GM18909 (cell line): ENCODE data around the gene CERCAM.
"Not testable (repeated sequence)": the region's sequence is repeated elsewhere in the genome, so short reads cannot be mapped to it uniquely, and the experiment has no call there.

Experiments used
- ATAC-seq: cut with Tn5 transposase; IDR thresholded peaks from one replicate; pipeline ENCODE4 v1.9.1; 2021; ENCODE audit warnings: mild to moderate bottlenecking; ENCODE audit not compliant: unreplicated experiment, poor library complexity

CERCAM gene

DNA sequence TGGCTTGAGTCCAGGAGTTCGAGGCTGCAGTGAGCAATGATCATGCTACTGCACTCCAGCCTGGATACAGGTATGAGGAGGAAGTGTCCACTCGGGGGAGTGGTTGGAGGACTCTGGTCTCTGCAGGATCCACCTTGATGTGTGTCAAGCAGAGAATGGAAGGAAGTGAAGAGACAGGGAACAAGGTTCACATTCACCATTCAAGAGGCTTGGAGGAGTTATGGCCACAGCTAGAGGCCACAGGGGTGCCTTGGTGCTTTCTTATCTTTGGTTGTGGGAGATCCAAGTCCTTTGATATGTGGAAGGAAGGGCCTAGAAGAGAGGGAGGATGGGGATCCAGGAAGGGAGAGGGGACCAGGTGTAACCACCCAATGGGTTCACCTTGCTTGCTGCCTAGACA lies 5.4 kb upstream of the CERCAM start:
- ATAC-seq: no peak

- ATAC-seq: no peak
These were observed 4.6 kb upstream of the CERCAM start for GRCh38 chr9:128416014-128416413.

GRCh38 chr9:128416432-128417019 lies 4.1 kb upstream of the CERCAM start:
- ATAC-seq: no peak

GRCh38 chr9:128419061-128419925 lies 1.4 kb upstream of the CERCAM start:
- ATAC-seq: no peak

GRCh38 chr9:128420060-128420650 lies 502 bp upstream of the CERCAM start:
- peak; percentile 68 for ATAC-seq

- no peak for ATAC-seq
These were observed 882 bp downstream of the CERCAM start for GRCh38 chr9:128421482-128421996.

- ATAC-seq: not testable (repeated sequence)
These were observed 1.5 kb downstream of the CERCAM start for GRCh38 chr9:128422022-128422782.

DNA sequence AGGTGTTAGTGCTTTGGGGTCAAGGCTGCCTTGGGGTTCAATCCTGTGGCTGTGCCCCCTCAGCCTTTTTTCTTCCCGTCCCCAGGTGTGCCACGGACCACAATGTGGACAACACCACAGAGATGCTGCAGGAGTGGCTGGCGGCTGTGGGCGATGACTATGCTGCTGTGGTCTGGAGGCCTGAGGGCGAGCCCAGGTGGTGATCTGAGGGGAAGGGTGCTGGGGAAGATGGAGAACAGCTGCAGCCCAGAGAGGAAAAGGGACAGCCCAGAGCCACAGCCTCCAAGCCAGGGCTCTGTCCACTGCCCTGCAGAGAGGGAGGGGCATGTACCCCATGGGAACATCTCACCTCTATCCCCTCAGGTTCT lies 2.1 kb downstream of the CERCAM start:
- no peak for ATAC-seq

- ATAC-seq: not testable (repeated sequence)
These were observed 2.7 kb downstream of the CERCAM start for GRCh38 chr9:128423356-128423755.

- no peak for ATAC-seq
These were observed 3.7 kb downstream of the CERCAM start for GRCh38 chr9:128424268-128424780.

DNA sequence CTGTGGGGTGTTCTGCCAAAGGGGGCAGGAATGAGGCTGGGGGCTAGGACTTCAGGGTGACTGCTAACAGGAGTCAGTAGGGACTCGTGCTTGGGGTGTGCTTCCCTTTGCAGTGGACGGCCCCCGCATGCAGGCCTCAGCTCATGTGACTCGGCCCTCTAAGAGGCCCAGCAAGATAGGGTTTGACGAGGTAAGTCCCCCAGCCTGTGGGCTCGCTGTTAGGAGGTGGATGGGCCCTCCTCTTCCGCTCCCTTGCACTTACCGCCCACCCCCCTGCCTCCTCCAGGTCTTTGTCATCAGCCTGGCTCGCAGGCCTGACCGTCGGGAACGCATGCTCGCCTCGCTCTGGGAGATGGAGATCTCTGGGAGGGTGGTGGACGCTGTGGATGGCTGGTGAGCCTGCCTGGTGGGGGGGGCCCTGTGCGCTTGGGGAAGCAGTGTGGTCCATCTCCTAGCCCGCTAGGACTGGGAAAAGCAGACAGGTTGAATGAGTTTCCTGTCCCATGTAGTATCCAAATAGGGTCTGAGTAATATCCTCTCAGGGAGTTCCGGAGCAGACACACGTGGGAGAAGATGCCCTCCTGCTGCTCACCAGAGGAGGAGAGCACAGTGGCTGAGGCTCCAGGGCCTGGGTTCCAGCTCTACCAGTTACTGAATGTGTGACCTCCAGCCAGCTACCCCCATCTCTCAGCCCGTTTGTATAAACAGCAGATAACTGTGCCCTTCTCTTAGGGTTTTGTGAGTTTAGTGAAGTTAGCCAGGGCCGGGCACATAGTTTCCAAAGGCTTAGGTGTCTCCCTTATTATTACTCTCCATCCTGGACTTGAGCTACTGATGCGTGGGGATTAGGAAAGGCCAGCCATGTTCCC lies 8.2 kb downstream of the CERCAM start:
- no peak for ATAC-seq

- ATAC-seq: no peak
These were observed 8.9 kb downstream of the CERCAM start for GRCh38 chr9:128429513-128430086.

- ATAC-seq: no peak
These were observed 10.6 kb downstream of the CERCAM start for GRCh38 chr9:128431207-128431606.

GRCh38 chr9:128434340-128434739 lies 13.7 kb downstream of the CERCAM start:
- ATAC-seq: no peak

GRCh38 chr9:128435611-128436010 lies 15.0 kb downstream of the CERCAM start:
- ATAC-seq: no peak

- ATAC-seq: peak; percentile 67
These were observed 17.9 kb downstream of the CERCAM start for GRCh38 chr9:128438343-128439109.

DNA sequence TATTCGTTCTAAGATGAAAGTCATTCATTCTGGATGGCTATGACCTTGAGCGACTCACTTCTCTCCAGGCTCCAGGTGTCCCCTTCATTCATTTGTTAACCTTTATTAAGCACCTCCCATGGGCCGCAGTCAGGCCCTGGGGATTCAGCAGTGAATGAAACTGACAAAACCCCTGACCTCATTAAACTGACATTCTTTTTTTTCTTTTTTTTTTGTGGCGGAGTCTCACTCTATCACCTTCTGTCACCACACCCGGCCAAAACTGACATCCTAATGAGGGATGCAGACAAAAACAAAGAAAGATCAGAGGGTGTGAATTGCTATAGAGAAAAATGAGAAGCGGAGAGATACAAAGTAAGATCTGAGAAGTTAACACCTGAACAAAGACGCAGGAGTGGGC lies 18.6 kb downstream of the CERCAM start:
- ATAC-seq: no peak

DNA sequence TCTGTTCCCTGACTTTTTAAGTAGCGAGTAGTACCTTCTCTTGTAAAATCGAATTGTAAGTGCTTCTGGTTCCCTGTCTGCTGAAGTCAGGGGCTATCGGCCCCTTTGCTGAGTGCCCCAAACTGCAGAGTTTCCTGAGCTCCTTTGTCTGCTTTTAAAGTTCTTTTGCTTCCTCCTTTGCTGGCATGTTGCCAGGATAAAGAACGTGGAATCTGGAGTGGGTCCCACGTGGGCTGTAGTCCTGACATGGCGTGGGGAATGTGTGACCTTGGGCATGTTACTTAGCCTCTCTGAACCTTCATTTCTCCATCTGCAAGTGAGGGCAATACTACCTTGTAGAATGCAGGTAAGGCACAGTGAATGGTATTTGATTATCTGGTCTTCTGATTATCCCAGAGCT lies 21.5 kb downstream of the CERCAM start:
- no peak for ATAC-seq
